Measurements from ENCODE around the gene EMC9. TPM values are rescaled to one million over a fixed set of nuclear protein-coding genes. Genes with fewer than 3 reads are reported as not detected.

EMC9 gene
- total and polyA plus RNA-seq, 10 of the 15 experiments (the other 5 are each of a cell fraction or from before 2014, with no cell fraction given) = 15.3 to 60.5 (median 30.3) TPM

DNA sequence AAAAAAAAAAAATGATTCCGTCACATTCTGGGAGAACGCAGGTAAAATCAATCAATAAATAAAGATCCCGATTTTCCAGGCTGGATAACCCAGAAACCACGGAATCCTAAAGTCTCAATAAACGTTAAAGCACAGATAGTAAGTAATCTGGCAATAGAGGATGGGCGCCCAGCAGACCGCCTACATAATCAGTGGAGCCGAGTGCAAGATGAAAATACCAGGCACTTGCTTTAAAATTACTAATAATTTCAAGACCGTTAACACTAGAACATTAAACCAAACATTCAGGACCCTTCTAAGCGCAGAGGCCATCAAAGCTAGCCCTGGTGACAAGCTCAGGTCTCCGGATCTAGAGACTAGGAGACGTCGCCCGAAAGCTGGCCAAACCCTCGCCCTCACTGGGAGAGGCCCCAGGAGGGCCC lies 28.0 kb downstream of the EMC9 start:
- H3K9ac ChIP-seq (ENCODE audit: control insufficient read depth, insufficient read depth, low read length) = peak overlapping the region; percentile 98
- DNase-seq (ENCODE audit: low read depth, low spot score) (no peak), ATAC-seq (peak; percentile 5), FAIRE-seq (no peak)
- H3K27ac ChIP-seq (ENCODE audit: control insufficient read depth, insufficient read depth) = peak overlapping the region; percentile 94
- 20% methylated on average over 15 of the region's 15 CpGs for WGBS (ENCODE audit: insufficient coverage, insufficient replicate concordance, low lambda C conversion rate, missing lambda C conversion rate)
- no peaks in the 10 kb centered on the region for H4K20me1 ChIP-seq (ENCODE audit: control insufficient read depth, insufficient read depth)
- RAD21 ChIA-PET (ENCODE audit: unreplicated experiment) = interaction anchor here (1.4 to 5.8 kb wide), 11 partner anchors 11 to 134 kb away, joined by 4 to 69 read pairs (median 12); partner anchors contain the start of genes EMC9, IRF9, PCK2 and PSME1
- in situ Hi-C loops (cut with MboI) (loop anchor here (25.0 kb wide), 1 partner anchor 801 kb away; the partner anchor contains the start of genes BCL2L2, PABPN1 and PPP1R3E), intact Hi-C loops (cut with micrococcal nuclease; ENCODE audit: unreplicated experiment) (no loop called here)
- SMC1A ChIA-PET (ENCODE audit: uncharacterized antibody, unreplicated experiment) = interaction anchor here (0.8 to 7.7 kb wide), 16 partner anchors 12 to 220 kb away, joined by 3 to 70 read pairs (median 6); partner anchors contain the start of genes CHMP4A, EMC9, IRF9 and PCK2
- no peaks in the 10 kb centered on the region for H3K9me3 ChIP-seq (replicated peaks; ENCODE audit: control insufficient read depth, insufficient read depth, low read length)
- POLR2A ChIA-PET = interaction anchor here (0.8 to 17.1 kb wide), 12 partner anchors 12 to 133 kb away, joined by 3 to 276 read pairs (median 9); partner anchors contain the start of genes EMC9, FITM1, IRF9 and PCK2
- peaks cover 24% of the 10 kb centered on the region for H3K79me2 ChIP-seq (ENCODE audit: control insufficient read depth, insufficient read depth, low read length)
- H2AFZ ChIP-seq (ENCODE audit: control insufficient read depth, low read depth, low read length) = peak overlapping the region; percentile 76
- peaks cover 5 to 11% of the 10 kb centered on the region in 2 experiments for H3K36me3 ChIP-seq (ENCODE audit: control insufficient read depth in 2 of 2, insufficient read depth in 2 of 2, low read length in 1 of 2)
- H3K4me2 ChIP-seq (ENCODE audit: control insufficient read depth, insufficient read depth) = peak overlapping the region; percentile 94
- CTCF ChIA-PET = interaction anchor here (0.8 to 5.9 kb wide), 10 partner anchors 13 to 693 kb away, joined by 3 to 39 read pairs (median 12); partner anchors contain the start of genes IRF9, PCK2, PSME1 and PSME2
- TF ChIP-seq HSF1 (IDR thresholded peaks at IDR 0.05; ENCODE audit: low read depth, low read length) = no peak
- TF ChIP-seq, protein P1, sequence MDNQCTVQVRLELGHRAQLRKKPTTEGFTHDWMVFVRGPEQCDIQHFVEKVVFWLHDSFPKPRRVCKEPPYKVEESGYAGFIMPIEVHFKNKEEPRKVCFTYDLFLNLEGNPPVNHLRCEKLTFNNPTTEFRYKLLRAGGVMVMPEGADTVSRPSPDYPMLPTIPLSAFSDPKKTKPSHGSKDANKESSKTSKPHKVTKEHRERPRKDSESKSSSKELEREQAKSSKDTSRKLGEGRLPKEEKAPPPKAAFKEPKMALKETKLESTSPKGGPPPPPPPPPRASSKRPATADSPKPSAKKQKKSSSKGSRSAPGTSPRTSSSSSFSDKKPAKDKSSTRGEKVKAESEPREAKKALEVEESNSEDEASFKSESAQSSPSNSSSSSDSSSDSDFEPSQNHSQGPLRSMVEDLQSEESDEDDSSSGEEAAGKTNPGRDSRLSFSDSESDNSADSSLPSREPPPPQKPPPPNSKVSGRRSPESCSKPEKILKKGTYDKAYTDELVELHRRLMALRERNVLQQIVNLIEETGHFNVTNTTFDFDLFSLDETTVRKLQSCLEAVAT (IDR thresholded peaks at IDR 0.05) = peak; percentile 17; the same call in 1 of the 2 replicates
- BruUV-seq (replicated peaks) = TSS peak; percentile 90
- H3K27me3 ChIP-seq (replicated peaks in 1 of 2; ENCODE audit: control insufficient read depth in 2 of 2, insufficient read depth in 2 of 2, low read length in 1 of 2) = no peaks in the 10 kb centered on the region
- H3K4me1 ChIP-seq (ENCODE audit: control insufficient read depth, insufficient read depth, low read length) = peaks cover 12% of the 10 kb centered on the region
- H3K4me3 ChIP-seq = peak overlapping the region; percentile 89
